ENCODE measurements around the gene KIF26B.

- no peak for TF ChIP-seq CTCF (IDR thresholded peaks at IDR 0.05)
- no peak for TF ChIP-seq POLR2A (IDR thresholded peaks at IDR 0.05)
- no peak for TF ChIP-seq POLR2AphosphoS5 (IDR thresholded peaks at IDR 0.05)
Observed at GRCh38 chr1:245461681-245462080, 306.9 kb downstream of the KIF26B start.

Data from stomach (tissue), 4 donors.